Hematopoietic multipotent progenitor cell treated with erythropoietin and hydrocortisone succinate and interleukin-3 and kit ligand, for 6 days (in vitro differentiated cells): ENCODE results near the gene HSBP1.

Experiments used
- DNase-seq: peaks from one replicate; pipeline ENCODE4 v3.0.0-alpha.2; 2015

The HSBP1 gene

GRCh38 chr16:83840060-83840617, 32.4 kb downstream of the HSBP1 start:
- no peak for DNase-seq

GRCh38 chr16:83842291-83842690, 34.5 kb downstream of the HSBP1 start:
- DNase-seq = no peak

- DNase-seq = peak; percentile 53
Observed at GRCh38 chr16:83842756-83843507, 35.2 kb downstream of the HSBP1 start.

- peak; percentile 8 for DNase-seq
Observed at GRCh38 chr16:83843657-83844056, 35.9 kb downstream of the HSBP1 start.

GRCh38 chr16:83845263-83845662, 37.5 kb downstream of the HSBP1 start:
- no peak for DNase-seq

- peak; percentile 68 for DNase-seq
Observed at GRCh38 chr16:83847371-83848225, 39.8 kb downstream of the HSBP1 start.

GRCh38 chr16:83849421-83849820, 41.6 kb downstream of the HSBP1 start:
- no peak for DNase-seq

- DNase-seq = no peak
Observed at GRCh38 chr16:83850947-83851346, 43.2 kb downstream of the HSBP1 start.

GRCh38 chr16:83851473-83851872, 43.7 kb downstream of the HSBP1 start:
- no peak for DNase-seq

- no peak for DNase-seq
Observed at GRCh38 chr16:83852774-83853173, 45.0 kb downstream of the HSBP1 start.

GRCh38 chr16:83853834-83854233, 46.1 kb downstream of the HSBP1 start:
- DNase-seq = no peak

GRCh38 chr16:83854420-83854819, 46.6 kb downstream of the HSBP1 start:
- DNase-seq = no peak

- DNase-seq = no peak
Observed at GRCh38 chr16:83856792-83857191, 49.0 kb downstream of the HSBP1 start.

- no peak for DNase-seq
Observed at GRCh38 chr16:83859265-83859664, 51.5 kb downstream of the HSBP1 start.

- DNase-seq = no peak
Observed at GRCh38 chr16:83862661-83863060, 54.9 kb downstream of the HSBP1 start.

GRCh38 chr16:83863682-83864081, 55.9 kb downstream of the HSBP1 start:
- no peak for DNase-seq
